Mucosa of descending colon (tissue), 3 donors: ENCODE results near the gene UBXN11. TPM values are rescaled to one million over a fixed set of nuclear protein-coding genes. Genes with fewer than 3 reads are reported as not detected.
A peak's percentile ranks its signal among the peaks of the same experiment; 100 is the strongest.

Source experiments
- ATAC-seq: fragments of 200-7000 bp; cut with Tn5 transposase; one replicate; pipeline ENCODE4 v1.9.1; 2020; ENCODE audit warnings: mild to moderate bottlenecking, moderate library complexity
- DNase-seq, 3 donors: peaks; one replicate each; pipeline ENCODE4 v3.0.0-alpha.2; 2020
- H3K36me3 ChIP-seq: fragments of 200-600 bp; one replicate; pipeline ENCODE4 v1.8.0; 2021; ENCODE audit warnings: low read depth, mild to moderate bottlenecking
- H3K4me1 ChIP-seq: fragments of 200-600 bp; one replicate; pipeline ENCODE4 v1.8.0; 2021; ENCODE audit warnings: low read depth, mild to moderate bottlenecking
- H3K4me3 ChIP-seq: fragments of 200-600 bp; one replicate; pipeline ENCODE4 v1.8.0; 2021; ENCODE audit warnings: mild to moderate bottlenecking
- H3K9me3 ChIP-seq: fragments of 200-600 bp; one replicate; pipeline ENCODE4 v1.8.0; 2021; ENCODE audit warnings: mild to moderate bottlenecking
- intact Hi-C, 2 donors: fragments of 100-400 bp; cut with DNase I in 1 of 2; cut with micrococcal nuclease in 1 of 2; formaldehyde crosslinking; loops; one replicate each; pipeline versions ENCODE4 v1.11.0 to v1.11.1; 2022; cut with DNase I, micrococcal nuclease
- total RNA-seq, 3 donors: library from RNA; stranded (reverse); fragmentation: NEBNext Ultra II Directional in 2 of 3; extraction: Animal tissue kit (Norgen Biotek cat#: 25700) in 2 of 3; gene quantifications; one replicate each; pipeline versions ENCODE4 v1.2.1 to v1.2.4, GENCODE V29; 2021 to 2023
- TF ChIP-seq, protein P1 (sequence below): fragments of 200-600 bp; IDR thresholded peaks from one replicate; pipeline ENCODE4 v1.8.0; 2022; ENCODE audit warnings: antibody characterized with exemption, mild to moderate bottlenecking
- donor health status: DM: no; HTN: no; CAD: no; lungs with moderate emphysema.
- donor health status: DM: no; HTN: no; CAD: no.
- donor health status: DM: no; HTN: yes; CAD: no.

Gene UBXN11
- total RNA-seq, 3 donors from 2014 or later, result 12.9 to 17.9 (median 16.4) TPM

DNA sequence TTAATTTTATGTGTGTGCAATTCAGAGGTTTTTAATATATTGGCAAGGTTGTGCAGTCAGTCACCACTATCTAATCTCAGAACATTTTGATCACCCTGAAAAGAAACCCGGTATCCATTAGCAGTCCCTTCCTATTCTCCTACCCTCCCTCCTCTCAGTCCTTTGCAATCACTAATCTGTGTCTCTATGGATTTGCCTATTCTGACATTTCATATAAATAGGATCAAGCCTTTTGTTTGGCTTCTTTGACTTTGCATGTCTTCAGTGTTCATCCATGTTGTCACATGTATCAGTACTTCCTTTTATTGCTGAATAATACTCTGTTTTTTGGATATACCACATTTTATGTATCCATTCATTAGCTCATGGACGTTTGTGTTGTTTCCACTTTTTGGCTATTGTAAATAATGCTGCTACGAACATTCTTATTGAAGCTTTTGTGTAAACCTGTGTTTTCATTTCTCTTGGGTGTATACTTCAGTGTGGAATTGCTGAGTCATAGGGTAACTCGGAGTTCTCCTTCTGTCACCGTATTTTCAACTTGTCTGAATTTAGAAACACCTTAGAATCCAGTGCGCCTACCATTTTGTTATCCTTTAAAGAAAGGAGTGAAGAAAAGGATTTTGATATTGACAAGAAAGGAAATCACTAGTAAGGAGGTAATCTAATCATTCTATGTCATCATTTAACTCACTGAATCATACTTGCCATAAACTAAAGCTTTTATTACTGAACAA, 69.0 kb downstream of the UBXN11 start:
- TF ChIP-seq, protein P1, sequence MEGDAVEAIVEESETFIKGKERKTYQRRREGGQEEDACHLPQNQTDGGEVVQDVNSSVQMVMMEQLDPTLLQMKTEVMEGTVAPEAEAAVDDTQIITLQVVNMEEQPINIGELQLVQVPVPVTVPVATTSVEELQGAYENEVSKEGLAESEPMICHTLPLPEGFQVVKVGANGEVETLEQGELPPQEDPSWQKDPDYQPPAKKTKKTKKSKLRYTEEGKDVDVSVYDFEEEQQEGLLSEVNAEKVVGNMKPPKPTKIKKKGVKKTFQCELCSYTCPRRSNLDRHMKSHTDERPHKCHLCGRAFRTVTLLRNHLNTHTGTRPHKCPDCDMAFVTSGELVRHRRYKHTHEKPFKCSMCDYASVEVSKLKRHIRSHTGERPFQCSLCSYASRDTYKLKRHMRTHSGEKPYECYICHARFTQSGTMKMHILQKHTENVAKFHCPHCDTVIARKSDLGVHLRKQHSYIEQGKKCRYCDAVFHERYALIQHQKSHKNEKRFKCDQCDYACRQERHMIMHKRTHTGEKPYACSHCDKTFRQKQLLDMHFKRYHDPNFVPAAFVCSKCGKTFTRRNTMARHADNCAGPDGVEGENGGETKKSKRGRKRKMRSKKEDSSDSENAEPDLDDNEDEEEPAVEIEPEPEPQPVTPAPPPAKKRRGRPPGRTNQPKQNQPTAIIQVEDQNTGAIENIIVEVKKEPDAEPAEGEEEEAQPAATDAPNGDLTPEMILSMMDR, result no peak
- H3K4me1 ChIP-seq, result peaks cover 6% of the 10 kb centered on the region
- no peak for ATAC-seq

DNA sequence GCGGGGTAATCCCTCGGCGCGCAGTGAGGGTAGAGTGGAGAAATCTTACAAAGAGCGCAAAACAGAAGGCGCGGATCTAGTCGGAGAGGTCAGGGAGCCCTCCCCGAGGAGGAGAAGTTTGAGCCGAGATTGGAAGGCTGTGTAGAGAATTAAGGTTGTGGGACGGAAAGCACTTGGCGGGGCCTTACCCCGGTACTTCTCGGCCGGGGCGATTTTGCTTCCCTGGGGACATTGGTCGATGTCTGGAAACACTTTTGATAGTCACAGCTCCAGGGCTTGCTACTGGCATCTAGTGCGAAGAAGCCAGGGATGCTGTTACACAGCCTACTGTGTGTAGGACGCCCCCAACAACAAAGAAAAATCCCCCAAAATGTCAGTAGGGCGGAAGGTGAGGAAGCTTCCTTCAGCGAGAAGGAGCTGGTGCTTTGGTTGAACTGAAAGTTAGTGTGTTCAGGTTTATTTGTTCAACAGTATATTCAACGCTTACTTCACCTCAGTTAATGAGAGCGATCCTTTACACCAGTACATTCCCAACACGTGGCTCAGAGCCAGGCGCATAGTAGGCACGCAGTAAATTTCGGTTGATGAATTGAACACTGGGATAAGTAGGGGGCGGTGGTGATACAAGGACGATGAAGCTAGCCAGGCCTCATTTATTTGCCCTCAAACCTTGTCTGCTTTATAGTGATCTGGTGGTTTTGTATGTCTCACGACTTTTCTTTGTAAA, 71.6 kb downstream of the UBXN11 start:
- DNase-seq (peak in 2 of 3 donors; percentile 42 to 46), ATAC-seq (peak; percentile 0)
- Histone ChIP-seq H3K36me3 (no peaks in the 10 kb centered on the region), H3K4me3 (peak overlapping the region; percentile 40), H3K9me3 (no peaks in the 10 kb centered on the region), H3K4me1 (peaks cover 6% of the 10 kb centered on the region)
- intact Hi-C loops, result loop anchor here in 1 of 2 donors (2.0 kb wide), 1 partner anchor 66 kb away; the partner anchor contains the start of genes C1orf232 and ZNF593
- TF ChIP-seq, protein P1, result no peak

More for the DNA sequence above, 69.0 kb downstream of the UBXN11 start:
- Histone ChIP-seq H3K4me3 (no peak overlapping the region), H3K36me3 (no peaks in the 10 kb centered on the region), H3K9me3 (no peaks in the 10 kb centered on the region)
- intact Hi-C loops, result no loop called here
- no peak for DNase-seq

DNA sequence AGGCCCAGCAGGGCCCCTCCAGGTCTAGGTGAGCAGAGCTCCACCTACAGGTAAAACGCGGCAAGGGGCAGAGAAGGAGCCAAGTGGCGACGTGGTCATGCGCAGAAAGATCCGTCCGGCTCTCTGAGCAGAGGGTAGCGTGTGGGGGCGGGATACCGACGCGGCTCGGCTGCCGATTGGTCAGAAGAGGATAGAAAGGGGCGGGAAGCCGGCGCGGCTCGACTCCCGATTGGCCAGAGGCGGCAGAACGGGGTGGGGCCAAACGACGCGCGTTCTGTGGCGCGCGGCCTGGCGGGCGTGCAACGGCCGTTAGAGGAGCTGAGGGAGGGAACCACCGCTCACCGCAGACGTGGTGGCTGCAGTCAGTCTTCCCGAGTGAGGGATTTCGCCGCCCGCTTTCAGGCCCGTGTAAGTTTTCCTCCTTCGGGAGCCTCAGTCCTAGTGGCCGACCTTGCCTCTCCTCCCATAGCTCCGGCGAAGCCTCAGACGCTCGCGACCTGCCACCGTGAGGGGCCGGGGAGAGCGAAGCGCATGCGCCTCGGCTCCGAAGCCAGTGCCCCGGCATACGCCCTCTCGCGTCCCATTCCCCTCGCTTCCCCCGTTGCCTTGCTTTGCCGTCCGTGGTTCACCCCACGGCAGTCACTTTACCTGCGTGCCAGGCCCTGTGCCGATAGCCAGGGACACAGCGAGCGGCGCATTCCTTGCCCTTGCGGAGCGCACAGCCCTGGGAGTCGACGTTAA, 72.4 kb downstream of the UBXN11 start, which contains the start of gene CEP85:
Gene CEP85 (plus strand): TSS at position 298 of the 741 bp plus-strand sequence. CDS start 5,584 bp downstream, outside the sequence.
- TF ChIP-seq, protein P1, result peak; percentile 90
- peak; percentile 97 for ATAC-seq

More for the DNA sequence above, 72.4 kb downstream of the UBXN11 start, which contains the start of gene CEP85:
- H3K4me1 ChIP-seq, result peaks cover 6% of the 10 kb centered on the region
- intact Hi-C loops, result loop anchor here in 1 of 2 donors (2.0 kb wide), 1 partner anchor 65 kb away; the partner anchor contains the start of genes C1orf232 and ZNF593
- DNase-seq, result peak; percentile 98 to 99 (median 99)
- H3K36me3 ChIP-seq, result no peaks in the 10 kb centered on the region
- H3K4me3 ChIP-seq, result peak within 1 kb of the TSS; percentile 40
- H3K9me3 ChIP-seq, result no peaks in the 10 kb centered on the region

Other genes with a start within 250 kb of the UBXN11 start
- under 1 TPM in 2 of 3 donors, not detected in 1; 0.22 TPM for gene TRIM63, start 239.0 kb downstream of the UBXN11 start, total RNA-seq
- gene PDIK1L, start 194.8 kb downstream of the UBXN11 start, total RNA-seq, result 10 to 100 TPM; 12.9 to 17.0 (median 15.0) TPM
- gene FAM110D, start 147.6 kb downstream of the UBXN11 start, total RNA-seq, result 1 to 10 TPM in 2 of 3 donors, under 1 TPM in 1; 0.78 to 1.5 (median 1.5) TPM
- not detected for gene C1orf232, start 137.7 kb downstream of the UBXN11 start, total RNA-seq
- 10 to 100 TPM; 14.8 to 21.4 (median 17.9) TPM for gene ZNF593, start 136.7 kb downstream of the UBXN11 start, total RNA-seq
- gene ZNF593OS, start 134.8 kb downstream of the UBXN11 start, total RNA-seq, result not detected
- gene CNKSR1, start 129.1 kb downstream of the UBXN11 start, total RNA-seq, result 10 to 100 TPM; 19.6 to 65.7 (median 38.6) TPM
- gene CATSPER4, start 116.0 kb downstream of the UBXN11 start, total RNA-seq, result not detected
- 10 to 100 TPM; 10.7 to 15.9 (median 15.6) TPM for gene CEP85, start 72.4 kb downstream of the UBXN11 start, total RNA-seq
- 100 to 1,000 TPM; 156 to 422 (median 385) TPM for gene SH3BGRL3, start 26.6 kb downstream of the UBXN11 start, total RNA-seq
- gene CD52, start 11.3 kb upstream of the UBXN11 start, total RNA-seq, result 10 to 100 TPM in 2 of 3 donors, 1 to 10 TPM in 1; 6.9 to 17.8 (median 13.1) TPM
- 10 to 100 TPM; 19.4 to 27.7 (median 19.6) TPM for gene CRYBG2, start 47.5 kb upstream of the UBXN11 start, total RNA-seq
- gene ZNF683, start 66.1 kb upstream of the UBXN11 start, total RNA-seq, result 1 to 10 TPM in 1 of 3 donors, under 1 TPM in 1, not detected in 1; 0.19 to 1.0 TPM
- gene LIN28A, start 104.2 kb upstream of the UBXN11 start, total RNA-seq, result not detected
- gene DHDDS, start 125.7 kb upstream of the UBXN11 start, total RNA-seq, result 100 to 1,000 TPM in 2 of 3 donors, 10 to 100 TPM in 1; 72.9 to 137 (median 118) TPM
- gene HMGN2, start 165.8 kb upstream of the UBXN11 start, total RNA-seq, result 100 to 1,000 TPM; 186 to 463 (median 271) TPM
- 100 to 1,000 TPM in 2 of 3 donors, 10 to 100 TPM in 1; 81.4 to 183 (median 146) TPM for gene RPS6KA1, start 223.1 kb upstream of the UBXN11 start, total RNA-seq